GM20000 (cell line): ENCODE measurements around the gene TNFRSF8.

ENCODE experiments used
- DNase-seq: peaks from one replicate; pipeline ENCODE4 v3.0.0; 2012; ENCODE audit warnings: low spot score
- CTCF ChIP-seq: IDR thresholded peaks from 2 replicates; pipeline ENCODE4 v1.5.1; 2012; ENCODE audit warnings: mild to moderate bottlenecking, control low read depth; ENCODE audit errors: extremely low read depth, missing control alignments

Gene TNFRSF8

GRCh38 chr1:12184008-12184681, 121.0 kb downstream of the TNFRSF8 start:
- no peak for TF ChIP-seq CTCF
- DNase-seq: no peak

DNA sequence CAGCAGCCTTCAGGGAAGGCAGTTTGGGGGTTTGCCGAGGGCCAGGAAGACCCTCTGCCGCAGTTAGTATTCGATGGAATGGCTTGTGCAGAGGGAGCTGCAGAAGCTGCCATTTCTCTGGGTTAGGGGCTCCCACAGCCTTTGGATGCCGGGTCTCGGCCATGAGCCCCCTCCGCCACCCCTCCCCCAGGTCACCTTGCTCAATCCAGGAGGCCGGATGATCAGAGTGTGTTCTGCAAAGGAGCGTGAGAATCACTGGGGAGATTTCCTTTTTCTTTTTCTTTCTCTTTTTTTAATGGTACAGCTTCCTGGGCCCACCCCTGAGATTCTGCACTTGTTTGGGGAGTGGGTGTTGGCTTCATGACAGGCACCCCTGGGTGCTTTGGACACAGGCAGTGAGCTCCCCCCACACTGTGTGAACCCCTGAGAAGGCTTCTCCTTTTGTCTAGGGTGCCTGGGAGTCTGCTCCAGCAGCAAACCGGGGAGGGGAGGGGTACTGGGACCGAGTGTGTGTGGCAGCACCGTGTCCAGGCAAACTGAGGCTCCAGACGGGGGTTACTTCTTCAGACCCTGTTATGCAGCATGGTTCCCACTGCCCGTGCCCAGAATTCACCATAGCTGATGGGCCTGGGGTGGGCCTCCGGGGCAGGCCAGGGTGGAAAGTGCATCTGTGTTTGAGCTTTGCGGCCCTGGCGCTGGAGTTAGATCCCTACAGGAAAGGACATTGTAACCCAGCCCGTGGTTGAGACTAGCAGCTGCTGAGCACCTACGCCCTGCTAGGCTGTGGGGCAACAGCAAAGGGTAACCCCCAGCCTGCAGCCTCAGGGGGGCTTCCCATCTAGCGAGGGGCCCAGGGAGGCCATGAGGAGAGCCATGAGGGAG, 122.2 kb downstream of the TNFRSF8 start:
- DNase-seq: no peak
- no peak for TF ChIP-seq CTCF

GRCh38 chr1:12185918-12186678, 123.0 kb downstream of the TNFRSF8 start:
- DNase-seq: no peak
- TF ChIP-seq CTCF: no peak

GRCh38 chr1:12186679-12186985, 123.5 kb downstream of the TNFRSF8 start:
- TF ChIP-seq CTCF: no peak
- DNase-seq: no peak

DNA sequence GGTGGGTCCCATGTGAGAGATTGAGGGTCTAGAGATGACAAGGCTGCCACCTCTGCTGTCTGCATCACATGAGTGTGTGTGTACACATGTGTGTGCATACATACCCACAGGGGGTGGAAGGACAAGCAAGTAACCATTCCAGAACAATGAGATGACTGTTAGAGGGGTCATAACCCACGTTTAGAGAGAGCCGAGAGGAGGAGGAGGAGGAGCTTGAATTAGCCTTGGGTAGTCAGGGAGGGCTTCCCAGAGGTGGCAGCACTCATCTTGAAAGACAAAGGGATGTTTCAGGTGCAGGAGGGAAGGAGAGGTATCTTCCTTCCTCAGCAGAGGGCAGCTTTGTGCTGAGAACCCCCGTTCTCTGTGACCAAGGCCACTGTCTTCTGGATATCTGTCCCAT, 125.0 kb downstream of the TNFRSF8 start:
- DNase-seq: no peak
- no peak for TF ChIP-seq CTCF

DNA sequence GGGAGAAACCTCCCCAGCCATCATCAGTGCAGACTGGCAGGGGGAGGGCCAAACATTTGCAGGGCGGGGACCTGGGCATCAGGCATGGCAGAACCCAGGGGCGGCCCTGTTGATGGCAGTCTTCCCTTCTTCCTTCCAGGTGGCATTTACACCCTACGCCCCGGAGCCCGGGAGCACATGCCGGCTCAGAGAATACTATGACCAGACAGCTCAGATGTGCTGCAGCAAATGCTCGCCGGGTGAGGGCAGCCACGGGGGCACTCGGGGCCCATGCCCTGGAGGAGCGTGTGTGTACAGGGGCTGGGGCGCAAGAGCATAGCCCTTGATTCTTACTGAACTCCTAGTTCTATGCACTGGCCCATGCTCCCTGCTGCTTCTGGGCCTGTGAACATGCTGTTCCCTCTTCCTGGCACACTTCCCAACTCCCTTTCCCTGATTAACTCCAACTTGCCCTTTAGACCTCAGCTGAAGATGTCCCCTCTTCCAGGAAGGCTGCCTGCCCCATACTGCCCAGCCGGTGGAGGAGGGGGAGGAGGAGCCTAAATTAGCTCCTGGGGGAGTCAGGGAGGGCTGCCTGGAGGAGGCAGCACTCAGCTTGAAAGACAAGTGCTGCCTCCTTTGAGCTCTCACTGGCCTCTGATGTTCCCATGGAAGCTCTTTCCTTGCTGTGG, 125.7 kb downstream of the TNFRSF8 start:
- no peak for DNase-seq
- no peak for TF ChIP-seq CTCF
